Fibroblast of villous mesenchyme (primary cell): ENCODE data around the gene NHSL2. TPM values are rescaled to one million over a fixed set of nuclear protein-coding genes. Genes with fewer than 3 reads are reported as not detected.

Source experiments
- DNase-seq: peaks from one replicate; pipeline ENCODE4 v3.0.0-alpha.2; 2010; ENCODE audit warnings: low read depth
- H3K4me3 ChIP-seq: 2 replicates; pipeline ENCODE4 v1.5.1; 2011; ENCODE audit warnings: low read depth, mild to moderate bottlenecking, low read length
- small RNA-seq: library from RNA; depleted of rRNA; stranded (forward); fragments of <200 nt; gene quantifications from one replicate; pipeline ENCODE3, GENCODE V24; 2012
- total RNA-seq: library from RNA; depleted of rRNA; stranded (reverse); fragments of >200 nt; gene quantifications from 2 replicates; pipeline ENCODE4 v1.2.3, GENCODE V29; 2012
- TF ChIP-seq, protein P1 (sequence below): IDR thresholded peaks from 2 replicates; pipeline ENCODE4 v1.5.1; 2012; ENCODE audit warnings: low read depth, mild to moderate bottlenecking, low read length; ENCODE audit not compliant: insufficient read depth

NHSL2 gene
- total RNA-seq, 1 donor, result 9.9 TPM

GRCh38 chrX:72201836-72202536 lies 291.3 kb downstream of the NHSL2 start:
- DNase-seq, result peak; percentile 61
- TF ChIP-seq, protein P1, sequence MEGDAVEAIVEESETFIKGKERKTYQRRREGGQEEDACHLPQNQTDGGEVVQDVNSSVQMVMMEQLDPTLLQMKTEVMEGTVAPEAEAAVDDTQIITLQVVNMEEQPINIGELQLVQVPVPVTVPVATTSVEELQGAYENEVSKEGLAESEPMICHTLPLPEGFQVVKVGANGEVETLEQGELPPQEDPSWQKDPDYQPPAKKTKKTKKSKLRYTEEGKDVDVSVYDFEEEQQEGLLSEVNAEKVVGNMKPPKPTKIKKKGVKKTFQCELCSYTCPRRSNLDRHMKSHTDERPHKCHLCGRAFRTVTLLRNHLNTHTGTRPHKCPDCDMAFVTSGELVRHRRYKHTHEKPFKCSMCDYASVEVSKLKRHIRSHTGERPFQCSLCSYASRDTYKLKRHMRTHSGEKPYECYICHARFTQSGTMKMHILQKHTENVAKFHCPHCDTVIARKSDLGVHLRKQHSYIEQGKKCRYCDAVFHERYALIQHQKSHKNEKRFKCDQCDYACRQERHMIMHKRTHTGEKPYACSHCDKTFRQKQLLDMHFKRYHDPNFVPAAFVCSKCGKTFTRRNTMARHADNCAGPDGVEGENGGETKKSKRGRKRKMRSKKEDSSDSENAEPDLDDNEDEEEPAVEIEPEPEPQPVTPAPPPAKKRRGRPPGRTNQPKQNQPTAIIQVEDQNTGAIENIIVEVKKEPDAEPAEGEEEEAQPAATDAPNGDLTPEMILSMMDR, result no peak
- H3K4me3 ChIP-seq, result no peak overlapping the region

Small RNA genes lying within 50 kb of the gene (small RNA-seq; reads per million reads assigned to genes)
- gene RNU6-1078P, result not detected

Other genes starting within 250 kb of the NHSL2 start
- not detected in 2 replicates for gene CXorf49, start 192.6 kb upstream of the NHSL2 start, total RNA-seq
- not detected in 2 replicates for gene CXorf49B, start 147.5 kb upstream of the NHSL2 start, total RNA-seq
- 1.3 and 2.2 TPM in 2 replicates for gene RTL5, start 221.1 kb downstream of the NHSL2 start, total RNA-seq